HL-60 (cell line): ENCODE measurements around the gene ACTR5.

Source experiments
- DNase-seq, 2 experiments: peaks; one replicate each; pipeline ENCODE4 v3.0.0-alpha.2; 2010 to 2020; ENCODE audit warnings: low read depth in 1 of 2, low spot score in 1 of 2
- H3K27ac ChIP-seq: fragments of 250-450 bp; sonication (Bioruptor Pico); replicated peaks from 2 replicates; pipeline ENCODE4 v1.5.1; 2020; ENCODE audit warnings: mild to moderate bottlenecking, moderate library complexity
- H3K27me3 ChIP-seq: fragments of 250-450 bp; sonication (Bioruptor Pico); 2 replicates; pipeline ENCODE4 v1.5.1; 2021; ENCODE audit warnings: mild to moderate bottlenecking, moderate library complexity; ENCODE audit not compliant: insufficient read depth, poor library complexity, severe bottlenecking
- H3K4me3 ChIP-seq: replicated peaks from 2 replicates; pipeline ENCODE4 v1.5.1; 2011; ENCODE audit warnings: mild to moderate bottlenecking, control low read depth, low read length; ENCODE audit not compliant: insufficient read depth
- CTCF ChIP-seq: IDR thresholded peaks from one replicate; pipeline ENCODE4 v1.5.1; 2011; ENCODE audit warnings: low read length, control low read depth, inconsistent platforms; ENCODE audit not compliant: insufficient read depth
- GABPA ChIP-seq: IDR thresholded peaks from 2 replicates; pipeline ENCODE4 v1.6.1; 2012; ENCODE audit warnings: low read depth
- POLR2AphosphoS5 ChIP-seq: IDR thresholded peaks from 2 replicates; pipeline ENCODE4 v1.6.1; 2012; ENCODE audit warnings: low read depth
- REST ChIP-seq: IDR thresholded peaks from 2 replicates; pipeline ENCODE4 v1.6.1; 2012; ENCODE audit warnings: low read depth; ENCODE audit not compliant: insufficient replicate concordance
- SPI1 ChIP-seq: IDR thresholded peaks from 2 replicates; pipeline ENCODE4 v1.6.1; 2012; ENCODE audit warnings: low read depth, mild to moderate bottlenecking, borderline replicate concordance

The ACTR5 gene

GRCh38 chr20:38804221-38804620 lies 56.0 kb downstream of the ACTR5 start:
- H3K4me3 ChIP-seq: no peak overlapping the region
- no peak for DNase-seq
- peaks cover 21% of the 10 kb centered on the region for H3K27me3 ChIP-seq
- no peak for TF ChIP-seq GABPA
- no peak for TF ChIP-seq POLR2AphosphoS5
- TF ChIP-seq SPI1: no peak
- TF ChIP-seq REST: no peak
- no peak for TF ChIP-seq CTCF
- H3K27ac ChIP-seq: no peak overlapping the region

GRCh38 chr20:38804682-38805501 lies 56.6 kb downstream of the ACTR5 start:
- H3K27me3 ChIP-seq: peaks cover 21% of the 10 kb centered on the region
- TF ChIP-seq REST: no peak
- TF ChIP-seq POLR2AphosphoS5: peak; percentile 91
- peak; percentile 92 for TF ChIP-seq SPI1
- H3K4me3 ChIP-seq: peak overlapping the region; percentile 59
- DNase-seq: peak in 1 of 2 experiments; percentile 62
- no peak overlapping the region for H3K27ac ChIP-seq

- H3K27ac ChIP-seq: no peak within 1 kb of the TSS
- peaks cover 21% of the 10 kb centered on the region for H3K27me3 ChIP-seq
- H3K4me3 ChIP-seq: peak within 1 kb of the TSS; percentile 59
- DNase-seq: no peak
- no peak for TF ChIP-seq CTCF
- no peak for TF ChIP-seq GABPA
- no peak for TF ChIP-seq SPI1
- TF ChIP-seq POLR2AphosphoS5: no peak
- no peak for TF ChIP-seq REST
Observed at GRCh38 chr20:38805502-38805957, 57.3 kb downstream of the ACTR5 start, which contains the start of gene PPP1R16B. TSS of gene PPP1R16B (plus strand) at chr20:38805697. CDS start at chr20:38835926, 30,229 bp downstream.
